HG03139 (cell line): ENCODE results near the gene GARIN3.
A peak's percentile ranks its signal among the peaks of the same experiment; 100 is the strongest.
"Not testable (repeated sequence)": the region's sequence is repeated elsewhere in the genome, so short reads cannot be mapped to it uniquely, and the experiment has no call there.

Experiments used
- ATAC-seq: cut with Tn5 transposase; IDR thresholded peaks from one replicate; pipeline ENCODE4 v1.9.1; 2021; ENCODE audit not compliant: unreplicated experiment

The GARIN3 gene

GRCh38 chr5:157166214-157167213, at the start of gene GARIN3:
Gene GARIN3, minus strand, starts transcription at chr5:157166264. Its CDS starts 96 bp downstream, at chr5:157166168.
- ATAC-seq = no peak

GRCh38 chr5:157215514-157216167, 49.6 kb upstream of the GARIN3 start:
- ATAC-seq = no peak

- ATAC-seq = peak; percentile 36
Measured at GRCh38 chr5:157214861-157215513, 48.9 kb upstream of the GARIN3 start.

- ATAC-seq = no peak
Measured at GRCh38 chr5:157214415-157214814, 48.4 kb upstream of the GARIN3 start.

GRCh38 chr5:157213527-157214243, 47.6 kb upstream of the GARIN3 start:
- no peak for ATAC-seq

- no peak for ATAC-seq
Measured at GRCh38 chr5:157212307-157212706, 46.2 kb upstream of the GARIN3 start.

- ATAC-seq = not testable (repeated sequence)
Measured at GRCh38 chr5:157210652-157211051, 44.6 kb upstream of the GARIN3 start.

- no peak for ATAC-seq
Measured at GRCh38 chr5:157205708-157206107, 39.6 kb upstream of the GARIN3 start.

- no peak for ATAC-seq
Measured at GRCh38 chr5:157204765-157205164, 38.7 kb upstream of the GARIN3 start.

- no peak for ATAC-seq
Measured at GRCh38 chr5:157203417-157203816, 37.4 kb upstream of the GARIN3 start.

- ATAC-seq = no peak
Measured at GRCh38 chr5:157201857-157202256, 35.8 kb upstream of the GARIN3 start.

- ATAC-seq = no peak
Measured at GRCh38 chr5:157198277-157198986, 32.4 kb upstream of the GARIN3 start.

GRCh38 chr5:157197086-157197485, 31.0 kb upstream of the GARIN3 start:
- ATAC-seq = no peak

GRCh38 chr5:157196045-157196444, 30.0 kb upstream of the GARIN3 start:
- ATAC-seq = no peak

- no peak for ATAC-seq
Measured at GRCh38 chr5:157193699-157194424, 27.8 kb upstream of the GARIN3 start.

- ATAC-seq = no peak
Measured at GRCh38 chr5:157189223-157189622, 23.2 kb upstream of the GARIN3 start.

- ATAC-seq = no peak
Measured at GRCh38 chr5:157188270-157188669, 22.2 kb upstream of the GARIN3 start.

- no peak for ATAC-seq
Measured at GRCh38 chr5:157187046-157187754, 21.1 kb upstream of the GARIN3 start.
